OCI-LY7 (cell line): ENCODE data around the gene SNX32.

Source experiments
- CTCF ChIP-seq: fragments of 200-600 bp; sonication (generic); conservative IDR thresholded peaks from 2 replicates; pipeline ENCODE4 v1.5.1; 2014; ENCODE audit warnings: mild to moderate bottlenecking, antibody characterized with exemption, low read length, moderate library complexity, mixed read lengths
- EZH2phosphoT487 ChIP-seq: fragments of 200-600 bp; sonication (generic); IDR thresholded peaks from 2 replicates; pipeline ENCODE4 v1.6.1; 2018; ENCODE audit warnings: low read depth, borderline replicate concordance, mild to moderate bottlenecking, mixed run types, antibody characterized with exemption, low read length, moderate library complexity, mixed read lengths

GRCh38 chr11:65870706-65871681 is 37.2 kb downstream of the SNX32 start:
- TF ChIP-seq CTCF (no peak), EZH2phosphoT487 (no peak)
